PFSK-1 (cell line): ENCODE data around the gene FASN.

Experiments used
- FOXP2 ChIP-seq: optimal IDR thresholded peaks from 2 replicates; pipeline ENCODE3; 2011; ENCODE audit warnings: borderline replicate concordance, control low read depth, inconsistent platforms; ENCODE audit not compliant: insufficient read depth; ENCODE audit errors: extremely low read length, extremely low read depth
- POLR2AphosphoS5 ChIP-seq: IDR thresholded peaks from 2 replicates; pipeline ENCODE4 v1.6.1; 2012; ENCODE audit warnings: low read depth, mild to moderate bottlenecking, control low read depth, low read length, moderate library complexity
- REST ChIP-seq, 2 experiments: IDR thresholded peaks; 2 replicates each; pipeline versions ENCODE4 v1.6.1 to v1.8.0; 2011 to 2012; ENCODE audit warnings: low read depth in 2 of 2, low read length in 2 of 2, control low read depth in 1 of 2, inconsistent platforms in 1 of 2, mild to moderate bottlenecking in 1 of 2, moderate library complexity in 1 of 2; ENCODE audit not compliant: insufficient read depth in 1 of 2
- SIN3A ChIP-seq: IDR thresholded peaks from 2 replicates; pipeline ENCODE4 v1.6.1; 2012; ENCODE audit warnings: mild to moderate bottlenecking, low read length, moderate library complexity, borderline replicate concordance; ENCODE audit not compliant: insufficient read depth
- TAF1 ChIP-seq: IDR thresholded peaks from 2 replicates; pipeline ENCODE4 v1.6.1; 2012; ENCODE audit warnings: low read length, control low read depth, borderline replicate concordance; ENCODE audit not compliant: insufficient read depth

FASN gene

GRCh38 chr17:82094931-82095776, 2.9 kb downstream of the FASN start:
- TF ChIP-seq REST (IDR thresholded peaks at IDR 0.05; ENCODE audit: insufficient read depth in 1 of 2, low read depth in 2 of 2, low read length in 2 of 2), result no peak
- peak; percentile 11; the same call in 1 of the 2 replicates for TF ChIP-seq POLR2AphosphoS5

GRCh38 chr17:82092995-82093751, 4.9 kb downstream of the FASN start:
- TF ChIP-seq REST (IDR thresholded peaks at IDR 0.05; ENCODE audit: insufficient read depth in 1 of 2, low read depth in 2 of 2, low read length in 2 of 2), result no peak

- TF ChIP-seq TAF1, result no peak
- TF ChIP-seq REST (IDR thresholded peaks at IDR 0.05; ENCODE audit: insufficient read depth in 1 of 2, low read depth in 2 of 2, low read length in 2 of 2), result no peak
- TF ChIP-seq POLR2AphosphoS5, result no peak
- TF ChIP-seq SIN3A, result no peak
- no peak for TF ChIP-seq FOXP2
These were observed 5.4 kb downstream of the FASN start for GRCh38 chr17:82092628-82092994.

- TF ChIP-seq SIN3A (no peak), TAF1 (no peak), REST (IDR thresholded peaks at IDR 0.05; ENCODE audit: insufficient read depth in 1 of 2, low read depth in 2 of 2, low read length in 2 of 2) (no peak), FOXP2 (no peak), POLR2AphosphoS5 (no peak)
These were observed 5.9 kb downstream of the FASN start for GRCh38 chr17:82092094-82092586.
